HG02973 (cell line): ENCODE results near the gene UBE2I.

ENCODE experiments used
- ATAC-seq: cut with Tn5 transposase; IDR thresholded peaks from one replicate; pipeline ENCODE4 v1.9.1; 2021; ENCODE audit warnings: moderate library complexity; ENCODE audit not compliant: unreplicated experiment

Gene UBE2I

GRCh38 chr16:1355591-1355990 is 46.2 kb downstream of the UBE2I start:
- ATAC-seq, result no peak

DNA sequence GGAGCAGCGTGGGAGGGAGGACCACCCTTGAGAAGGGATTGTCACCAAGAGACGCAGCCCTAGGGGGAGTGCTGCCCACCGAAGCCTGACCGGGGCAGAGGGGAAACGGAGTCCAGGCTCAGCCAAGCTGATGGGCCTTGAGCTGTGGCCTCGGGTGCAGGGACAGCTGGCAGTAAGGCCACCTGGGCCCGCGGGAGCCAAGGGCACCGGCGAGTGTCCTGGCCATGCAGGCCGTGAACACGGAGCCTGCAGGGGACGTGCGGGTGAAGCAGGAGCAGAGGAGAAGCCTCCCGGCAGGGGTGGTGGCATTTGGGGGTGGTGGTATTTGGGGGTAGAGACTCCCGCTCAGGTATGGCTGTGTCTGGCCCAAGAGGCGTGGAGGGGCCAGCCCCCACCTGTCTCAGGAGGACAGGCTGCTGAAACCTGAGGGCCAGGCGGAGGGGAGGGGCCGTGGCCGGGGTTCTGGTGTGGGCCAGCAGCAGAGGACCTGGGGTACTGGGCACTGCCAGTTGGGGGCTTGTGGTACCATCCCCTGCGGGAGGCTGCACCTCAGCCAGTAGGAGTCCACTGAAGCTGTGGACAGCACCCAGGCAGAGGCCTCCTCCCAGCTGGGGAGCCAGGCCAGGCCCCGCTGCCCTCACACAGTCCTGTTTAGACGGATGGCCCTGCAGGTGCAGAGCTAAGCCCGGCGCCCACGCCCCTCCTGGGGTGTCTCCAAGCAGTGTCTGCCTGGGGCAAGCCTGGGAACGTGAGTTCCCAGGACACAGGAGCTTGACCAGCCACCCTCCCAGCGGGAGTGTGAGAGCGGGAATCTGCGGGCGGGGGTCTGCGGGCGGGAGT is 46.8 kb downstream of the UBE2I start:
- no peak for ATAC-seq

- ATAC-seq, result no peak
Measured at GRCh38 chr16:1357906-1358566, 48.6 kb downstream of the UBE2I start.

- ATAC-seq, result no peak
Measured at GRCh38 chr16:1361685-1362360, 52.4 kb downstream of the UBE2I start.

- ATAC-seq, result no peak
Measured at GRCh38 chr16:1362807-1363206, 53.4 kb downstream of the UBE2I start.

DNA sequence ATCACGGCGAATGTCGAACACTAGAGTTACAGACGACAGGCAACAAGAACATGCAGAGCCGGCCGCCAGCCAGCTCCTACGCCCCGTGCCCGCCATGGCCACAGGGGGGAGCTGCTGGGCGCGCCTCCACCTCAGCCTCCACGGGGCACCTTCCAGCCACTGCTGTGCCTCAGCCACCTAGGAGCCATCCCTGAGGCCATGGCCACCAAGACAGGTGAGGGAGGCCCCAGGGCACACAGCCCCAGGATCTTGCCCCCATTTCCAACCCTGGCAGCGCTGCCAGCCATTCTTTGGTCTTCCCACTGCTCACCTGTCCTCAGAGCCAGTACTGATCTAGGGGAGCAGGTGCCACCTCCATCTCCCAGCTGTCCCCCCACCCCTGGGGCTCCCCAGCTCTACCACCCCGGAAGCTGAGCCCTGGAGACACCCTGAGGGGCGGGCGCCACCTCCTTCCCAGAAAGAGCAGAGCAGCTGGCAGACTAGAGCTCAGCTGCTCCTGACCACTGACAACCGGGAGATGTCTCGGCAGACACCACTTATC is 54.1 kb downstream of the UBE2I start:
- no peak for ATAC-seq

- no peak for ATAC-seq
Measured at GRCh38 chr16:1364510-1364909, 55.1 kb downstream of the UBE2I start.

DNA sequence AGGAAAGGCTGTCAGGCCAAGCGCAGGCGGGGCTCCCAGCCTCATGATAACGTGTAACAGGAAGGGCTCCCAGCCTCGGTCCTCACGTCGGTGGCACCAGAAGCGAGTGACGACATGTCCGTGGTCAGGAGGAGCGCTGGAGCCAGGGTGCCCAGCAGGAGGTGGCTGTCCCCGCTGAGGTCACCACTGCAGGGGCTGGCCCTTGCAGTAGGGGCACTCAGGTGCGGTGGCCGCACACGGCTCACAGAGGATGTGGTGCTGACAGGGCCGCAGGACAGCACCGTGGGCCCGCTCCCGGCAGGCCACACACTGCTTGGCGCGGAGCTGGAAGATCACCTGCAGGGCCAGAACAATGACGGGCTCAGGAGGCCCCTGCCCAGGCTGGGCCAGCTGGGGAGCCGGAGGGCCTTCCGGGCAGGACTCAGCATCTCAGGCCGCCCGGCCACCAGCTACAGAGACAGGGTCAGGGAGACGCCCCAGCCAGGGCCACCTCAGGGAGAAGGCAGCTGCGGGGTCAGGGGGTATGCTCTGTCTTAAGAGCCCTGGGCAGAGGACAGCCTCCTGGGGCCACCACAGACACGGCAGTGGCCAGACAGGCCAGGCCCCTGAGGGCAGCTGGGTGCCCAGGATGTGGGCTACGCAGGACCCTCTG is 56.8 kb downstream of the UBE2I start:
- ATAC-seq, result no peak

DNA sequence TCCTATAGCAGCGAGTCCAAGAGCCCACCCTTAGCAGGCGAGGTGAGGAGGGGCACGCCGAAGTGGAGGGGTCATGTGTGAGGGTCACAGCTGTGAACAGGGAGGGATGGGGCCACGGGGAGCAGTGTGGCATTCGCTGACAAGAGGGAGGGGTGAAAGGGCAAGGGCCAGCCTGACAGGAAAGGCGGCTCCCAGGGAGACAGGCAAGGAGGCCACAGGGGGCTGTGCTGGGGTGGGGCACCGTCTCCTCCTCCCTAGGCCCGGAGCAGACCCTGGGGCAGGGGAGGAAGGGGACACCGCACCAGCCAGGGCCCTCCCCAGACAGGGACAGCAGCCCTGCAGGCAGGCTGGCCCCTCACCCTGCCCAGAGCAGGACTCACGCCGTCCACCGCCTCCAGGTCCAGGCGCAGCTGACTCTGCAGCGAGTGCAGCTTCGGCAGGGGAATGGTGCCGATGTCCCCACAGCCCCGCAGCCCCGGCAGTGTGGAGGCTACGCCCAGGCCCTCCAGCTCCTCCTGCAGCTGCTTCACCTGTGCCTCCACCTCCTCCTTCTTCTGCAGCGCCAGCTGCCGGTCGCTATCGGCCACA is 57.4 kb downstream of the UBE2I start:
- ATAC-seq, result no peak

- no peak for ATAC-seq
Measured at GRCh38 chr16:1367486-1368174, 58.2 kb downstream of the UBE2I start.

- no peak for ATAC-seq
Measured at GRCh38 chr16:1371054-1371978, 61.9 kb downstream of the UBE2I start.

DNA sequence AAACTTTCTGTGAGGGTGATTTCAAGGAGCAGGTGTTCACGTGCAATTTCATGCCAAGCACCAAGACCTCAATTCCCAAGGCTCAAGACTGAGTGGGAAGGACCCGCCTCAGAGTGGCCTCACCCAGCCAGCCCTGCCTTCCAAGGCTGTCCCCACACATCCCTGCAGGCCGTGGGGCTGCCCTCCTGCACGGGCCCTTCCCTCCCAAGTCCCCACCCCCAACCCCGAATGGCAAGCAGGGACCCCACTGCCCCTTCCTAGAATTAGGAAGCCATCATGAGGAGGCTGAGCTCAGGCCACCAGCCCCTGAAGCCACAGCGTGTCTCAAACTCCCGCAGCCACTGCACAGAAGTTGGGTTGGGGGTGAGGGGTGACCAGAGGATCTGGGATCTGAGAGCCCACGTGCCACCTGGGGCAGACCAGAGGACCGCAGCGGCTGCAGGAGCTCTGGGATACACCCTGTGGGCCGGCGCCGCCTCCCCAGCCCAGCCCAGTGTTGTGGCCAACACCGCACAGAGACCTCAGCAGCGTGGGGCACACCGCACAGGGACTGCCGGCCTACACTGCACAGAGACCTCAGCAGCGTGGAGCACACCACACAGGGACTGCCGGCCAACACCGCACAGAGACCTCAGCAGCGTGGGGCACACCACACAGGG is 63.0 kb downstream of the UBE2I start:
- ATAC-seq, result no peak

DNA sequence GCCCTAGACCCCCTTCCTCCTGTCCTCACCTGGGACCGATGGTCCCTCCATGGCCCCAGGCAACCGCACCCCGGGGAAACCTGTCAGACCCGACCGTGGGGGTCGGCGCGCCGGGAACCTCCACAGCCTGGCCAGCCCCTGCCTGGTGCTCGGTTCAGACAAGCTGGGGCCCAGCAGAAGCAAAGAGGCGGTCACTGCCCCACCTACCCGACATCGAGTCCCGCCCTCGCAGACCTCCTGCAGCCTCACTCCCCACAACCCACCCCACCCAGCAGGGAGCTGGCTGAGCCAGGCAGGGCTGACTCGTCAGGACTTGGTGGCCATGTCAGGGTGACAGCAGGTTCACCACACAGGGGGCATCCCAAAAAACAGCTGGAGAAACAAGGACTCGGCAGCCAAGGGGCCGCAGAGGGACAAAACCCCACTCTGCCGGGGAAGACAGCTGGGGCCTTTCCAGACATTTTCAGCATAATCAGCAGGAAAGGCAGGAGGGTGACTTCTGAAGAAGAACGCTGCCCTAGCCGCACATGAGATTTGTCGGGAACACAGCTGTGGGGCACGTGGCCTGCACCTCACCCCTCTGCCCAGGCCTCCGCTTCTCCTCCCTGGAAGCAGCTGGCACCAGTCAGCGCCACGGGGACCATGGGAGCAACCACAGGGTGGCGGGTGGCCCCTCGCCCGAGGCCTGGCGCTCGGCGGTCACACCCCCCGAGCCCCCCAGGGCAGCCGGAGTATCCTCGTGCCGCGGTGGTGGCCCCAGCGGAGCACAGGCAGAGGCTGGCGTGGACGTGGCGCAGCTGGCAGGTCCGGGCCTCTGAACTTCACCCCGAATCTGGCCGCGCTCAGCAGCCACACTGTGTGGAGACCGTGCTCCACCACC is 65.2 kb downstream of the UBE2I start:
- ATAC-seq, result no peak

GRCh38 chr16:1375298-1375640 is 65.8 kb downstream of the UBE2I start:
- ATAC-seq, result no peak

GRCh38 chr16:1375741-1376410 is 66.4 kb downstream of the UBE2I start:
- ATAC-seq, result no peak
